Measurements from ENCODE around the gene PPARA. TPM values are rescaled to one million over a fixed set of nuclear protein-coding genes. Genes with fewer than 3 reads are reported as not detected.

Gene PPARA
- total RNA-seq, 1 donor from 2014 or later = 9.3 TPM

DNA sequence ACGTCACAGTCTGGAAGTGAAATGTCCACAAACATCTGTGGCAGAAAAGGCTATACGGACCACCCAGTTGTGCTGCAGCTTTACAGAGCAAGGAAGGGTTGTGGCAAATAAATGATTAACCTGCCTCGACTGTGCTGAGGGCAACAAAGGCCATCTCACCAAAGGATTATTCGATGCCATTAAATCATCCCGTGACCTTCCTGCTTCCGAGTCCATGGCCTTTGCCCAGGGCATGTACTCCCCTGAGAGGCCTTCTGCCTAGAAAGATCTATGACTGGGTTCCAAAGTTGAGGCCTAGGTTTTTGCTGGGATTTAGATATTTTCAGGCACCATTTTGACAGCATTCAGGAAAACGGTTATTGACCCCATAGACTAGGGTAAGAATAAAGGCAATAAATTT lies 90.6 kb downstream of the PPARA start:
- H3K27me3 ChIP-seq (ENCODE audit: control insufficient read depth, insufficient read depth, low read length) = no peaks in the 10 kb centered on the region
- H3K4me3 ChIP-seq (ENCODE audit: low read depth, low read length) = no peak overlapping the region
- TF ChIP-seq, protein P1, sequence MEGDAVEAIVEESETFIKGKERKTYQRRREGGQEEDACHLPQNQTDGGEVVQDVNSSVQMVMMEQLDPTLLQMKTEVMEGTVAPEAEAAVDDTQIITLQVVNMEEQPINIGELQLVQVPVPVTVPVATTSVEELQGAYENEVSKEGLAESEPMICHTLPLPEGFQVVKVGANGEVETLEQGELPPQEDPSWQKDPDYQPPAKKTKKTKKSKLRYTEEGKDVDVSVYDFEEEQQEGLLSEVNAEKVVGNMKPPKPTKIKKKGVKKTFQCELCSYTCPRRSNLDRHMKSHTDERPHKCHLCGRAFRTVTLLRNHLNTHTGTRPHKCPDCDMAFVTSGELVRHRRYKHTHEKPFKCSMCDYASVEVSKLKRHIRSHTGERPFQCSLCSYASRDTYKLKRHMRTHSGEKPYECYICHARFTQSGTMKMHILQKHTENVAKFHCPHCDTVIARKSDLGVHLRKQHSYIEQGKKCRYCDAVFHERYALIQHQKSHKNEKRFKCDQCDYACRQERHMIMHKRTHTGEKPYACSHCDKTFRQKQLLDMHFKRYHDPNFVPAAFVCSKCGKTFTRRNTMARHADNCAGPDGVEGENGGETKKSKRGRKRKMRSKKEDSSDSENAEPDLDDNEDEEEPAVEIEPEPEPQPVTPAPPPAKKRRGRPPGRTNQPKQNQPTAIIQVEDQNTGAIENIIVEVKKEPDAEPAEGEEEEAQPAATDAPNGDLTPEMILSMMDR (IDR thresholded peaks at IDR 0.05; ENCODE audit: insufficient read depth, low read length, poor library complexity, severe bottlenecking) = no peak
- DNase-seq (ENCODE audit: low read depth) = no peak
- no peaks in the 10 kb centered on the region for H3K36me3 ChIP-seq (ENCODE audit: control insufficient read depth, insufficient read depth, low read length)

DNA sequence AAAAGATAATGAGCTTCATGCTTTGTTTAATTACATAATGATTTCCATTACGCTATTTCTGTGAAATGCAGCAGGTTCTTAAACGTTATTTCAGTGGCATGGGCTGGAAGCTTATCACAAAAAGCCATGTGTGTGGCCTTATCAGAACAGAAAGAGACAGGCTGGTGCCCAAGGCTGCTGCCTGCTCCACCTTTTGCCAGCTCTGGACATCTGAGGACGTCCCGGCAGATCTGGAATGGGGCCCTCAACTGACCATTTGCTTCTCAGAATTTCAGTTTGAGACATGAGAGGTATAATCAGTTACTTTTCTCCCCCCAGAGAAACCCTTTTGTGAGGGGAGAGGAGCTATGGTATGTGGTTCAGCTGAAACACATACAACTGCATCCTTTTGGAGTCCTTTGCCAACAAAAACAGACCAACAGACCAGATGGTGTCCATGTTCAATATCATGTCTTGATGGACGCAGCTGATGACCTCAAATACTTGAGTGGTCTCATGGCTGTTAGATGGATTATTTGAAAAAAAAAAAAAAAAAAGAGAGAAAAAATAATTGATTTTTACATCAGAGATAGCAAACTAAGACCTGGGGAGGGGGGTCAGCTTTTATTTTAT lies 91.2 kb downstream of the PPARA start:
- Histone ChIP-seq H3K27me3 (ENCODE audit: control insufficient read depth, insufficient read depth, low read length) (no peaks in the 10 kb centered on the region), H3K4me3 (ENCODE audit: low read depth, low read length) (no peak overlapping the region), H3K36me3 (ENCODE audit: control insufficient read depth, insufficient read depth, low read length) (no peaks in the 10 kb centered on the region)
- TF ChIP-seq, protein P1 (IDR thresholded peaks at IDR 0.05; ENCODE audit: insufficient read depth, low read length, poor library complexity, severe bottlenecking) = no peak
- DNase-seq (ENCODE audit: low read depth) = no peak

DNA sequence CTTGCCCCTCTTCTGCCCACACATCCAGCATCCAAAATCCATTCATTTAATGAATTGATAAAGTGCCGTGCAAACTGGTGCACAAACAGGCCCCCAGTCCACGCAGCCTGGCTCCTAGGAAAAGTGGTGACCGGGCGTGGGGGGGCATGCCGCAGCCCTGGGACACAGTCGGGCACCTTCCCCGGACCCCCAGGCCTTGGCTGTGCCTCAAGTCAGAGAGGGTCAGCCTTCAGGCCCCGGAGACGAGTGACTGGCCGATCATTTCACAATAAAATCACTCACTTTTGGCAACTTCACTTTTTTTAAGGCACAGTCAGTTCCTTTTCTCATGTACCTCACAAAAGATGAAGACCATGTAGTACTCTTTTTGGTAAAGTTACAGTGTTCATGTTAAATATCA lies 91.8 kb downstream of the PPARA start:
- DNase-seq (ENCODE audit: low read depth) = no peak
- TF ChIP-seq, protein P1 (IDR thresholded peaks at IDR 0.05; ENCODE audit: insufficient read depth, low read length, poor library complexity, severe bottlenecking) = no peak
- no peaks in the 10 kb centered on the region for H3K36me3 ChIP-seq (ENCODE audit: control insufficient read depth, insufficient read depth, low read length)
- H3K27me3 ChIP-seq (ENCODE audit: control insufficient read depth, insufficient read depth, low read length) = no peaks in the 10 kb centered on the region
- H3K4me3 ChIP-seq (ENCODE audit: low read depth, low read length) = no peak overlapping the region

DNA sequence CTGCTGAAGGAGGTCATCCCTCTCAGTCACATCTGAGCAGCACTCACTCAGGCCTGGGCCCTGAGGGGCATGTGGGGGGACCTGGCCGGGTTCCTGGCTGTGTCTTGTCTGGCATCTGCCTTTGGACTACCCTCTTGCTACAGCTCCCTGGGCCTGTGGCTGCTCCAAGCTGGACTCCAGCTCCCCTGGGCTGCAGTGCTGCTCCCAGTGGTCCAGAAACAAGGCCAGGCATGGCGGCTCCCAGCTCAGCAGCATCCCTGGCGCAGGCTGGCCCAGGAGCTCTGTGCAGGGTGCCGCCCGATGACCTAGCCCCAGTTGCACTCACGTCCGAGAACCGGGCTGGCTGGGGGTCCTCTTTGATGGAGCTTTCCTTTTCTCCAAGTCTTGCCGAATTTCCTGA lies 94.4 kb downstream of the PPARA start:
- H3K36me3 ChIP-seq (ENCODE audit: control insufficient read depth, insufficient read depth, low read length) = no peaks in the 10 kb centered on the region
- DNase-seq (ENCODE audit: low read depth) = no peak
- TF ChIP-seq, protein P1 (IDR thresholded peaks at IDR 0.05; ENCODE audit: insufficient read depth, low read length, poor library complexity, severe bottlenecking) = no peak
- no peaks in the 10 kb centered on the region for H3K27me3 ChIP-seq (ENCODE audit: control insufficient read depth, insufficient read depth, low read length)
- no peak overlapping the region for H3K4me3 ChIP-seq (ENCODE audit: low read depth, low read length)

DNA sequence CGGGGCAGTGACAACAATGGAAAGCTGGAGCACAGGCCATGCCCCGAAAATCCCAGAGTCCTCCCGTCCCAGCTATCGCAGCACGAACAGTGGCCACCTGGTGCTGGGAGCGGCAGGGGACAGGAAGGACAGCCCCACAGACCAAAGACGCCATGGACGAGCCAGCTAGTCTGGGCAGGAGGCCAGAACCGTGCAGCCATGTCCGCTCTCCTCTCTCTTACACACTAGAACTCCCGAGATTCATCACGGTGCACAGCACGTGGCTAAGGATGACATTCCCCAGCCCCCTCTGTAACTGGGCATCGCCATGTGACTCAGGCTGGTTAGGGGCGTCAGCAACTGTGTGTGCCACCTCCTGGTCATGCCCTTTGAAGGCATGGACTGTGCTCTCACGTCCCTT lies 95.2 kb downstream of the PPARA start:
- DNase-seq (ENCODE audit: low read depth) = no peak
- Histone ChIP-seq H3K4me3 (ENCODE audit: low read depth, low read length) (no peak overlapping the region), H3K27me3 (ENCODE audit: control insufficient read depth, insufficient read depth, low read length) (no peaks in the 10 kb centered on the region), H3K36me3 (ENCODE audit: control insufficient read depth, insufficient read depth, low read length) (no peaks in the 10 kb centered on the region)
- TF ChIP-seq, protein P1 (IDR thresholded peaks at IDR 0.05; ENCODE audit: insufficient read depth, low read length, poor library complexity, severe bottlenecking) = no peak

DNA sequence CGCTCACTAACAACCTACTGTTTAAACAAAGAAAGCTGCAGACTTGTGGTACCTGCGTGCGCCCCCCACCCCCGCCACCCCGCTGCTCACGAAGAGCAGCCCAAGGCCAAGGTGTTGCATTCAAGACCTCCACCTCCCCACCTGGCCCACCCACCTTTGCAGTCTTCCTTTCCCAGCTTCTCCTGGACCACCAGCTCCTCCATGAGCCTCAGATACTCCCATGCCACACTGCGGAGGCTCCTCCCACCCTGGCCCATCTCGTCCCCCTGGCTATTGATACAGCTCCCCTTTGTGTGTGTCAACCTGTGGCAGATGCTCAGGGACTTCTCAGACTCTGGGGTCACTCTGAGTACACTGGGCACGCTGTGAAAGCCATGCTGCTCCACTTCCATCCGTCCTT lies 95.9 kb downstream of the PPARA start:
- H3K27me3 ChIP-seq (ENCODE audit: control insufficient read depth, insufficient read depth, low read length) = no peaks in the 10 kb centered on the region
- no peaks in the 10 kb centered on the region for H3K36me3 ChIP-seq (ENCODE audit: control insufficient read depth, insufficient read depth, low read length)
- TF ChIP-seq, protein P1 (IDR thresholded peaks at IDR 0.05; ENCODE audit: insufficient read depth, low read length, poor library complexity, severe bottlenecking) = no peak
- no peak for DNase-seq (ENCODE audit: low read depth)
- H3K4me3 ChIP-seq (ENCODE audit: low read depth, low read length) = no peak overlapping the region

Measured in kidney epithelial cell (primary cell).